WTC11 (cell line): ENCODE measurements around the gene HLA-A. TPM values are rescaled to one million over a fixed set of nuclear protein-coding genes. Genes with fewer than 3 reads are reported as not detected.

Experiments
- ATAC-seq: fragments of 200-7000 bp; cut with Tn5 transposase; 2 replicates; pipeline ENCODE4 v1.10.0; 2021; ENCODE audit warnings: mild to moderate bottlenecking, moderate library complexity
- CTCF ChIA-PET: fragments of 300-600 bp; sonication (Branson Sonifier 250); formaldehyde crosslinking; loops from one replicate; lab custom pipeline; 2021; ENCODE audit warnings: antibody characterized with exemption; lab: Charles Lee
- POLR2A ChIA-PET: fragments of 350-600 bp; sonication (Branson Sonifier 250); formaldehyde crosslinking; loops from one replicate; lab custom pipeline; 2021; ENCODE audit warnings: antibody characterized with exemption; lab: Charles Lee
- DNase-seq: peaks from one replicate; pipeline ENCODE4 v3.0.0; 2021; ENCODE audit warnings: low spot score
- H3K27ac Mint-ChIP-seq: 2 replicates; pipeline ENCODE4 v1.8.0; 2021; ENCODE audit warnings: mixed read lengths
- H3K27me3 Mint-ChIP-seq: 2 replicates; pipeline ENCODE4 v1.8.0; 2021; ENCODE audit warnings: low read depth, mild to moderate bottlenecking, moderate library complexity, mixed read lengths
- H3K36me3 Mint-ChIP-seq: 2 replicates; pipeline ENCODE4 v1.8.0; 2021; ENCODE audit warnings: mixed read lengths
- H3K4me1 Mint-ChIP-seq: 2 replicates; pipeline ENCODE4 v1.8.0; 2022; ENCODE audit warnings: mixed read lengths
- H3K4me3 Mint-ChIP-seq: 2 replicates; pipeline ENCODE4 v1.8.0; 2021; ENCODE audit warnings: mild to moderate bottlenecking, moderate library complexity, mixed read lengths
- H3K9me3 Mint-ChIP-seq: 2 replicates; pipeline ENCODE4 v1.8.0; 2021; ENCODE audit warnings: mixed read lengths
- AFF4 ChIP-seq: sonication (generic); formaldehyde crosslinking; IDR thresholded peaks from 2 replicates; pipeline ENCODE4 v1.8.1; 2023; ENCODE audit warnings: mild to moderate bottlenecking, missing genetic modification reagents, borderline replicate concordance
- CBFB ChIP-seq: sonication (generic); formaldehyde crosslinking; IDR thresholded peaks from 2 replicates; pipeline ENCODE4 v1.8.1; 2022; ENCODE audit warnings: mild to moderate bottlenecking, low read depth, missing genetic modification reagents
- ERG ChIP-seq: fragments of 250-450 bp; sonication (Bioruptor Pico); IDR thresholded peaks from 2 replicates; pipeline ENCODE4 v1.8.0; 2021; ENCODE audit warnings: mild to moderate bottlenecking
- FOXK1 ChIP-seq: sonication (generic); formaldehyde crosslinking; IDR thresholded peaks from 2 replicates; pipeline ENCODE4 v1.8.0; 2022; ENCODE audit warnings: mild to moderate bottlenecking, moderate library complexity, missing genetic modification reagents
- FOXP1 ChIP-seq: sonication (generic); formaldehyde crosslinking; IDR thresholded peaks from 2 replicates; pipeline ENCODE4 v1.8.0; 2022; ENCODE audit warnings: missing genetic modification reagents, mild to moderate bottlenecking, moderate library complexity, borderline replicate concordance
- MAX ChIP-seq: sonication (generic); formaldehyde crosslinking; IDR thresholded peaks from 2 replicates; pipeline ENCODE4 v1.8.0; 2022; ENCODE audit warnings: mild to moderate bottlenecking, missing genetic modification reagents
- MLX ChIP-seq: sonication (generic); formaldehyde crosslinking; IDR thresholded peaks from 2 replicates; pipeline ENCODE4 v1.8.1; 2023; ENCODE audit warnings: mild to moderate bottlenecking, missing genetic modification reagents, moderate library complexity
- MXD4 ChIP-seq: fragments of 250-450 bp; sonication (Bioruptor Pico); IDR thresholded peaks from 2 replicates; pipeline ENCODE4 v1.8.0; 2021; ENCODE audit warnings: mild to moderate bottlenecking, moderate library complexity, borderline replicate concordance
- PRDM15 ChIP-seq: sonication (generic); formaldehyde crosslinking; IDR thresholded peaks from 2 replicates; pipeline ENCODE4 v1.8.0; 2022; ENCODE audit warnings: missing genetic modification reagents
- RELA ChIP-seq: sonication (generic); formaldehyde crosslinking; IDR thresholded peaks from 2 replicates; pipeline ENCODE4 v1.8.1; 2022; ENCODE audit warnings: missing genetic modification reagents, mild to moderate bottlenecking, borderline replicate concordance
- RORB ChIP-seq: fragments of 250-450 bp; sonication (Bioruptor Pico); IDR thresholded peaks from 2 replicates; pipeline ENCODE4 v1.9.0; 2021; ENCODE audit warnings: mild to moderate bottlenecking
- TCF7 ChIP-seq: sonication (generic); formaldehyde crosslinking; IDR thresholded peaks from 2 replicates; pipeline ENCODE4 v1.8.0; 2022; ENCODE audit warnings: mild to moderate bottlenecking, low read depth, missing genetic modification reagents, moderate library complexity
- TEAD4 ChIP-seq: sonication (generic); formaldehyde crosslinking; IDR thresholded peaks from 2 replicates; pipeline ENCODE4 v1.8.0; 2022; ENCODE audit warnings: mild to moderate bottlenecking, missing genetic modification reagents
- ZMAT4 ChIP-seq: fragments of 250-450 bp; sonication (Bioruptor Pico); IDR thresholded peaks from 2 replicates; pipeline ENCODE4 v1.9.0; 2021; ENCODE audit warnings: mild to moderate bottlenecking
- ZNF512 ChIP-seq: sonication (generic); formaldehyde crosslinking; IDR thresholded peaks from 2 replicates; pipeline ENCODE4 v1.8.1; 2022; ENCODE audit warnings: missing genetic modification reagents, borderline replicate concordance
- total RNA-seq: library from RNA; stranded (reverse); gene quantifications from 3 replicates; pipeline ENCODE4 v1.2.3, GENCODE V29; 2021

HLA-A gene
- total RNA-seq, 1 experiment from 2014 or later = 93.2 TPM

- Mint-ChIP-seq H3K36me3 (no peaks in the 10 kb centered on the region; the same call in 1 of the 2 replicates), H3K4me1 (peaks cover 16% of the 10 kb centered on the region), H3K27me3 (peaks cover 68% of the 10 kb centered on the region), H3K9me3 (no peaks in the 10 kb centered on the region)
- POLR2A ChIA-PET = no interaction called here
- CTCF ChIA-PET = interaction anchor here (1.0 kb wide), 1 partner anchor 273 kb away, joined by 4 read pairs; no protein-coding TSS in a partner anchor
- ATAC-seq = no peak
- TF ChIP-seq FOXK1 (CRISPR knock-in tag) (0 out of 2 replicates have a peak, but pooled peaks have one; percentile 18), MAX (peak; percentile 10; the same call in 1 of the 2 replicates), PRDM15 (CRISPR knock-in tag) (no peak), MLX (no peak), ZNF512 (CRISPR knock-in tag) (no peak)
- TF ChIP-seq, all 79 proteins: peak for 2
- H3K27ac Mint-ChIP-seq = peak overlapping the region; percentile 85
- DNase-seq = no peak
- H3K4me3 Mint-ChIP-seq = peak overlapping the region; percentile 76
Observed at GRCh38 chr6:29927275-29927569, 15.1 kb upstream of the HLA-A start.

- Mint-ChIP-seq H3K27me3 (peaks cover 68% of the 10 kb centered on the region), H3K4me3 (peak overlapping the region; percentile 76; the same call in 1 of the 2 replicates), H3K36me3 (no peaks in the 10 kb centered on the region; the same call in 1 of the 2 replicates), H3K4me1 (peaks cover 16% of the 10 kb centered on the region), H3K9me3 (no peaks in the 10 kb centered on the region), H3K27ac (no peak overlapping the region)
- ChIA-PET CTCF (no interaction called here), POLR2A (no interaction called here)
- DNase-seq (no peak), ATAC-seq (no peak)
- TF ChIP-seq ERG = no peak
- TF ChIP-seq TCF7 (CRISPR knock-in tag) = no peak
- TF ChIP-seq AFF4 (CRISPR knock-in tag) = no peak
- TF ChIP-seq TEAD4 = no peak
- no peak for TF ChIP-seq RORB (CRISPR knock-in tag)
- no peak for TF ChIP-seq PRDM15 (CRISPR knock-in tag)
- no peak for TF ChIP-seq MXD4
- no peak for TF ChIP-seq ZMAT4 (CRISPR knock-in tag)
- no peak for TF ChIP-seq FOXP1 (CRISPR knock-in tag)
- TF ChIP-seq CBFB = no peak
- no peak for TF ChIP-seq RELA (CRISPR knock-in tag)
Observed at GRCh38 chr6:29927841-29928388, 14.4 kb upstream of the HLA-A start.
